Parathyroid adenoma (tissue), 2 donors: Measurements from ENCODE around the gene ZNF234.

Experiments
- H2AFZ ChIP-seq: fragments of 300-600 bp; sonication (generic); one replicate; pipeline ENCODE4 v1.7.0; 2017; ENCODE audit warnings: antibody characterized with exemption, mild to moderate bottlenecking
- H3K27ac ChIP-seq: fragments of 300-600 bp; sonication (generic); one replicate; pipeline ENCODE4 v1.7.0; 2017
- H3K27me3 ChIP-seq: fragments of 300-600 bp; sonication (generic); one replicate; pipeline ENCODE4 v1.7.0; 2017; ENCODE audit warnings: low read length; ENCODE audit not compliant: control insufficient read depth, insufficient read depth
- H3K36me3 ChIP-seq: fragments of 300-600 bp; sonication (generic); one replicate; pipeline ENCODE4 v1.7.0; 2017; ENCODE audit warnings: low read length; ENCODE audit not compliant: control insufficient read depth, insufficient read depth
- H3K4me1 ChIP-seq: fragments of 300-600 bp; sonication (generic); one replicate; pipeline ENCODE4 v1.7.0; 2017; ENCODE audit warnings: control low read depth
- H3K4me2 ChIP-seq: fragments of 300-600 bp; sonication (generic); one replicate; pipeline ENCODE4 v1.7.0; 2017; ENCODE audit warnings: low read length
- H3K4me3 ChIP-seq: fragments of 300-600 bp; sonication (generic); one replicate; pipeline ENCODE4 v1.7.0; 2017; ENCODE audit warnings: low read depth, low read length
- H3K79me2 ChIP-seq: fragments of 300-600 bp; sonication (generic); one replicate; pipeline ENCODE4 v1.7.0; 2017; ENCODE audit warnings: control low read depth
- H3K9ac ChIP-seq: fragments of 300-600 bp; sonication (generic); one replicate; pipeline ENCODE4 v1.7.0; 2017; ENCODE audit warnings: mild to moderate bottlenecking
- H3K9me3 ChIP-seq: fragments of 300-600 bp; sonication (generic); one replicate; pipeline ENCODE4 v1.7.0; 2017; ENCODE audit warnings: low read length; ENCODE audit not compliant: control insufficient read depth
- CTCF ChIP-seq: fragments of 300-600 bp; sonication (generic); IDR thresholded peaks from one replicate; pipeline ENCODE4 v1.7.0; 2017; ENCODE audit warnings: antibody characterized with exemption, mild to moderate bottlenecking
- donor health status: primary hyperparathyroidism.

The ZNF234 gene

GRCh38 chr19:44176590-44176989, 35.2 kb downstream of the ZNF234 start:
- Histone ChIP-seq H3K4me3 (no peak overlapping the region), H3K27ac (no peak overlapping the region), H3K9me3 (no peaks in the 10 kb centered on the region), H3K9ac (no peak overlapping the region), H3K27me3 (no peaks in the 10 kb centered on the region), H3K4me1 (no peaks in the 10 kb centered on the region), H3K36me3 (peaks cover 23% of the 10 kb centered on the region), H2AFZ (no peak overlapping the region), H3K4me2 (no peak overlapping the region), H3K79me2 (no peaks in the 10 kb centered on the region)
- no peak for TF ChIP-seq CTCF

GRCh38 chr19:44180968-44181367, 39.6 kb downstream of the ZNF234 start:
- H3K79me2 ChIP-seq: no peaks in the 10 kb centered on the region
- H3K4me1 ChIP-seq: no peaks in the 10 kb centered on the region
- H3K9ac ChIP-seq: no peak overlapping the region
- no peak for TF ChIP-seq CTCF
- no peak overlapping the region for H3K4me2 ChIP-seq
- H3K36me3 ChIP-seq: peaks cover 5% of the 10 kb centered on the region
- H3K27me3 ChIP-seq: no peaks in the 10 kb centered on the region
- no peak overlapping the region for H3K4me3 ChIP-seq
- no peak overlapping the region for H2AFZ ChIP-seq
- no peaks in the 10 kb centered on the region for H3K9me3 ChIP-seq
- H3K27ac ChIP-seq: no peak overlapping the region

GRCh38 chr19:44182145-44182544, 40.8 kb downstream of the ZNF234 start:
- H3K4me2 ChIP-seq: no peak overlapping the region
- H3K9ac ChIP-seq: no peak overlapping the region
- no peaks in the 10 kb centered on the region for H3K36me3 ChIP-seq
- H3K4me3 ChIP-seq: no peak overlapping the region
- H3K9me3 ChIP-seq: no peaks in the 10 kb centered on the region
- H3K27ac ChIP-seq: no peak overlapping the region
- H3K79me2 ChIP-seq: no peaks in the 10 kb centered on the region
- no peak for TF ChIP-seq CTCF
- H3K4me1 ChIP-seq: no peaks in the 10 kb centered on the region
- H2AFZ ChIP-seq: no peak overlapping the region
- no peaks in the 10 kb centered on the region for H3K27me3 ChIP-seq

- H3K27ac ChIP-seq: no peak overlapping the region
- no peak overlapping the region for H3K4me3 ChIP-seq
- TF ChIP-seq CTCF: no peak
- no peak overlapping the region for H3K4me2 ChIP-seq
- no peak overlapping the region for H3K9ac ChIP-seq
- H3K79me2 ChIP-seq: no peaks in the 10 kb centered on the region
- H3K9me3 ChIP-seq: no peaks in the 10 kb centered on the region
- peaks cover 2% of the 10 kb centered on the region for H3K36me3 ChIP-seq
- no peak overlapping the region for H2AFZ ChIP-seq
- no peaks in the 10 kb centered on the region for H3K27me3 ChIP-seq
- H3K4me1 ChIP-seq: no peaks in the 10 kb centered on the region
Observed at GRCh38 chr19:44190020-44190419, 48.7 kb downstream of the ZNF234 start.

GRCh38 chr19:44192127-44192526, 50.8 kb downstream of the ZNF234 start:
- Histone ChIP-seq H3K4me2 (no peak overlapping the region), H3K36me3 (peaks cover 2% of the 10 kb centered on the region), H3K4me1 (no peaks in the 10 kb centered on the region), H3K9me3 (no peaks in the 10 kb centered on the region), H2AFZ (no peak overlapping the region), H3K9ac (no peak overlapping the region), H3K27ac (no peak overlapping the region), H3K27me3 (no peaks in the 10 kb centered on the region), H3K4me3 (no peak overlapping the region), H3K79me2 (no peaks in the 10 kb centered on the region)
- TF ChIP-seq CTCF: no peak
